SK-N-SH treated with all-trans-retinoic acid at 6 μM for 48 hours (cell line): ENCODE measurements around the gene AMACR.

Experiments used
- ARNTL ChIP-seq: fragments of 450-650 bp; formaldehyde crosslinking; IDR thresholded peaks from 2 replicates; pipeline ENCODE4 v1.5.0; 2020; ENCODE audit warnings: low read depth, mild to moderate bottlenecking, moderate library complexity, borderline replicate concordance
- POU6F1 ChIP-seq: fragments of 250-450 bp; sonication (Bioruptor Pico); IDR thresholded peaks from 2 replicates; pipeline ENCODE4 v1.8.0; 2021; ENCODE audit warnings: low read depth, mild to moderate bottlenecking, moderate library complexity, borderline replicate concordance
- PPARA ChIP-seq: fragments of 250-450 bp; sonication (Bioruptor Pico); IDR thresholded peaks from 2 replicates; pipeline ENCODE4 v1.5.0; 2020; ENCODE audit warnings: mild to moderate bottlenecking, borderline replicate concordance
- RARB ChIP-seq: fragments of 250-450 bp; sonication (Bioruptor Pico); IDR thresholded peaks from 2 replicates; pipeline ENCODE4 v1.8.0; 2021; ENCODE audit warnings: mild to moderate bottlenecking, moderate library complexity
- TCF4 ChIP-seq: fragments of 250-450 bp; sonication (Bioruptor Pico); IDR thresholded peaks from 2 replicates; pipeline ENCODE4 v1.8.0; 2021; ENCODE audit warnings: mild to moderate bottlenecking, moderate library complexity, borderline replicate concordance
- ZNF565 ChIP-seq: fragments of 450-650 bp; formaldehyde crosslinking; conservative IDR thresholded peaks from 2 replicates; pipeline ENCODE4 v1.5.0; 2020; ENCODE audit warnings: low read depth, mild to moderate bottlenecking, moderate library complexity
- ZNF70 ChIP-seq: fragments of 450-650 bp; formaldehyde crosslinking; IDR thresholded peaks from 2 replicates; pipeline ENCODE4 v1.5.0; 2020; ENCODE audit warnings: mild to moderate bottlenecking, moderate library complexity

- no peak for TF ChIP-seq ZNF70 (CRISPR knock-in tag)
- TF ChIP-seq POU6F1 (CRISPR knock-in tag), result no peak
- no peak for TF ChIP-seq RARB
- no peak for TF ChIP-seq ZNF565
- TF ChIP-seq PPARA (CRISPR knock-in tag), result no peak
- TF ChIP-seq ARNTL, result no peak
- TF ChIP-seq TCF4 (CRISPR knock-in tag), result no peak
These were observed 46.5 kb upstream of the AMACR start for GRCh38 chr5:34054400-34054729.
